ENCODE measurements around the gene MPHOSPH9. TPM values are rescaled to one million over a fixed set of nuclear protein-coding genes. Genes with fewer than 3 reads are reported as not detected.

The MPHOSPH9 gene
- total RNA-seq, 1 donor from 2014 or later, result 21.8 TPM

DNA sequence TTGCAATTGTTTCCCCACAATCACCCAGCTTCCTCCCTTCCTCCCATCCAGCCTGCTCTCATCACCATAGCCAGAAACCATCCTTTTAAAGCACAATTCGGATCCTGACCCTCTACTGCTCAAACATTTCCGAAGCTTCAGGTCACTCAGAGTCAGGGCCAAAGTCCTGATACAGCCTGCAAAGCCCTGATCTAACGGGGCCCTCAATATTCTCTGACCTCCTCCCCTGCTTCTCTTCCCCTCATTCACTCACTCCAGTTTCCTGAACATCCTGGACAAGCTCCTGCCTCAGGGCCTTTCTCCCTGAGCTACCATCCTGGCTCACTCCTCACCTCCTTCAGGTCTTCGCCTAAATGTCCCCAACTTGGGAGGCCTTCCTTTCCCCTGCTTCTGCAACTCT lies 128.1 kb downstream of the MPHOSPH9 start:
- H3K27ac ChIP-seq, result peak overlapping the region; percentile 79
- TF ChIP-seq, protein P1, sequence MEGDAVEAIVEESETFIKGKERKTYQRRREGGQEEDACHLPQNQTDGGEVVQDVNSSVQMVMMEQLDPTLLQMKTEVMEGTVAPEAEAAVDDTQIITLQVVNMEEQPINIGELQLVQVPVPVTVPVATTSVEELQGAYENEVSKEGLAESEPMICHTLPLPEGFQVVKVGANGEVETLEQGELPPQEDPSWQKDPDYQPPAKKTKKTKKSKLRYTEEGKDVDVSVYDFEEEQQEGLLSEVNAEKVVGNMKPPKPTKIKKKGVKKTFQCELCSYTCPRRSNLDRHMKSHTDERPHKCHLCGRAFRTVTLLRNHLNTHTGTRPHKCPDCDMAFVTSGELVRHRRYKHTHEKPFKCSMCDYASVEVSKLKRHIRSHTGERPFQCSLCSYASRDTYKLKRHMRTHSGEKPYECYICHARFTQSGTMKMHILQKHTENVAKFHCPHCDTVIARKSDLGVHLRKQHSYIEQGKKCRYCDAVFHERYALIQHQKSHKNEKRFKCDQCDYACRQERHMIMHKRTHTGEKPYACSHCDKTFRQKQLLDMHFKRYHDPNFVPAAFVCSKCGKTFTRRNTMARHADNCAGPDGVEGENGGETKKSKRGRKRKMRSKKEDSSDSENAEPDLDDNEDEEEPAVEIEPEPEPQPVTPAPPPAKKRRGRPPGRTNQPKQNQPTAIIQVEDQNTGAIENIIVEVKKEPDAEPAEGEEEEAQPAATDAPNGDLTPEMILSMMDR (IDR thresholded peaks at IDR 0.05), result no peak
- no peaks in the 10 kb centered on the region for H3K27me3 ChIP-seq (ENCODE audit: low read depth)
- ATAC-seq (no peak), DNase-seq (no peak)
- H3K36me3 ChIP-seq, result no peaks in the 10 kb centered on the region
- H3K4me3 ChIP-seq, result peak overlapping the region; percentile 23
- no peaks in the 10 kb centered on the region for H3K9me3 ChIP-seq
- peaks cover 80% of the 10 kb centered on the region for H3K4me1 ChIP-seq
- intact Hi-C loops (cut with DNase I), result no loop called here

Other genes starting within 250 kb of the MPHOSPH9 start
- 29.9 TPM for gene PITPNM2, start 82.1 kb downstream of the MPHOSPH9 start, total RNA-seq
- gene MTRFR, start 295 bp upstream of the MPHOSPH9 start, total RNA-seq, result 12.7 TPM
- gene CDK2AP1, start 38.7 kb upstream of the MPHOSPH9 start, total RNA-seq, result 83.5 TPM
- 28.2 TPM for gene SBNO1, start 131.7 kb upstream of the MPHOSPH9 start, total RNA-seq
- gene KMT5A, start 151.0 kb upstream of the MPHOSPH9 start, total RNA-seq, result 41.7 TPM
- gene RILPL2, start 203.5 kb upstream of the MPHOSPH9 start, total RNA-seq, result 18.6 TPM
- gene SNRNP35, start 225.0 kb upstream of the MPHOSPH9 start, total RNA-seq, result 23.3 TPM